Activated T-cell treated with anti-CD3 and anti-CD28 coated beads for 24 hours (primary cell): ENCODE measurements around the gene GRK5.
A peak's percentile ranks its signal among the peaks of the same experiment; 100 is the strongest.

ENCODE experiments used
- DNase-seq: peaks from one replicate; pipeline ENCODE4 v3.0.0-alpha.2; 2020; ENCODE audit warnings: low read depth

GRK5 gene

DNA sequence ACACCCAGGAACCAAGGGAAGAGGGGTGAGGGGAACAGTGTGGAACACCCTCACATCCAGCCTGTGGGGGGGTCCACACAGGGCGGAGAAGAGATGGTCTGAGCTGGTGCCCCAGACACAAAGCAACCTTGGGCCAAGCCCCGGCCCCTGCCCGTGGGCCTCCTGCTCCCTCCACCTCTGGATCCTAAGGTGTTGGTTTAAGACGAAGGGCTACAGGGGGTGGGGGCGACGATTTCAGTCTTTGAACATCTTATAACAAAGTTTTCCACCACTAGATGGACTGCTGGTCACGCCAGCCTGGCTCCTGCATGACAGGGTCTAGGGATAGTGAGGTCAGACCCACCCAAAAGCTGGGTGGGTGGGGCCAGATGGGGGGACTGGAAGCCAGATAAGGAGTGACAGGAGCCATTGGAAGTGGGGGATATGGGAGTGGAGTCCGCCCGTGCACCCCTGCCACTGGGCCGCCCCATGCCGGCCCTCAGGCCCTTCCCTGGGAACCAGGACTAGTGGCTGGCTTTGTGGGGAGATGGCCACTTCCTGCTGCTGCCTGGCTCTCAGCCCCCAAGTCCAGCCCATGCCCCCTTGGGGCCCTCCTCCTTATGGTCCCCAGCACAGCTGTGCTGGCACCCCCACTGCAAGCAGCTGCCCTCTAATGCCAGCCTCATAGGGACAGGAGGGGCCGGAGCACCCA, 236.7 kb downstream of the GRK5 start:
- DNase-seq: no peak

DNA sequence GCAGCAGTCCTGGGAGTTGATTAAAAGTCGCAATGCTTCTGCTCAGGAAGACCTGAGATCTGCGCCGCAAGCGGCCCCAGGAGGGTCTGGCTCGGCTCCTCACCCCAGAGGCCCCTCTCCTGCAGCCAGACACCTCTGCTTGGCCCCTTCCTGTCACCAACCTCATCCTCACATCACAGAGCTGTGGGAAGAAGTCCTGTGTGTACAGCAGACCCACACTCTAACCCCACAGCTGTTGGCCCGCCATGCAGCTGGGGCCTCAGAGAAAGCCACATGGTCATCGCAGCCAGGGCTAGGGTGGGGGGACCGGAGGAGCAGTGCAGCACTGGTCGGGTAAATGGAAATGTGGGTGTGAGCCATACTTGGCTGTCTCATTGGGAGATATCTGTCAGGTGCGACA, 237.5 kb downstream of the GRK5 start:
- DNase-seq: no peak

GRCh38 chr10:119445311-119445934, 238.1 kb downstream of the GRK5 start:
- peak; percentile 80 for DNase-seq

DNA sequence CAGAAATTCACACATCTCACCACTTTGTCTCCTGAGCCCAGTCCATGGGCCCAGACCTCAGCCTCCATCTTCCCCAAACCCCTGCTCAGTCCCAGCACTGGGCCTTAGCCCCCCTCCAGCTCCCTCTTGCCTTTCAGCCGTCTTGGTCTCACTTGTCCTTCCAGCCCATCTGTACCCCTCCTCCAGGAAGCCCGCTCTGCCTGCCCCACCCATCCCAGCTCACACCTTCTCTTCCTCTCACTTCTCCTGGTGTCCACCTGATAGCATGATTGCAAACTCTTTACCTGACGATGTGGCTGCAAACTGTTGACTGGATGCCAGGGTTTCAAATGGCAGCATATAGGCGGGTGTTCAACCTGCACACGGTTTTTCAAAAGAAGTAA, 238.6 kb downstream of the GRK5 start:
- no peak for DNase-seq

DNA sequence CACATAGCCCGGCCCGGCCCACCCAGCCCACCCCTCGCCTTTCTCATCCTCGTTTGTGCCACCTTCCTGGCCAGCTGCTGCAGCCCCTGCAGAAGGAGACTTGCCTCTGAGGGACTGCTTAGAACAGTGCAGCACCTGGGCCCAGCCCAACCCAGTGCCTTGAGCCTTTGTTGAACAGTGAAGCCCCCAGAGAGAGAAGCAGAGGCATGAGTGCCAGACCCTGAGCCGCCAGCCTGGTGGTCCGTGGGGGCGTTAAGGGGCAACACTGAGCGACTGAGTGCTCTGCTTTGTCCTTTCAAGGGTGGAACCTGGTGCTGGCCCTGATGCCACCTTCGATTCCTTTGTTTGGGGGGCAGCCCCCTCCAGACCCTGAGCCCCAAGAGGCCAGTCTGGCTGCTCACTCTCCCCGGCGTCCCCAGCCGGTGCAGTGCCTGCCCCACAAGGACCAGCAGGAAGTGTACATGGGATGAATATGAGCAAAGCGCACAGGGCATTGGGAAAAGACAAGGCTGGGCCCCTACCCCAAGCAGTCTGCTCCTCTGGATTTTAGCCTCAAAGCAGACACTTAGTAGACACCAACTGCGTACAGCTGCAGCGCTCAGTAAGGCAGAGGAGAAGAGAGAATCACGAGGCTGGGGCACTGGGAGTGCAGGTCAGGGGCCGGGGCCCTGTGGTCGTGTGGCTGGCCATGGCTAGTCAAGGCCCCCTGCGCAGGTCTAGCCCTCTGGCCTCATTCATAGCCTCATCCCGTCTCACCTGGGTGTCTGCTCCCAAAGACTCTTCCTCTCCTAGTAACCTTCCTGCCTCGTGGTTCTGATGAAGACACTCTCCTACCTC, 239.3 kb downstream of the GRK5 start:
- DNase-seq: no peak

GRCh38 chr10:119447421-119447820, 240.1 kb downstream of the GRK5 start:
- DNase-seq: no peak

- DNase-seq: no peak
Measured at GRCh38 chr10:119447823-119448546, 240.6 kb downstream of the GRK5 start.

- no peak for DNase-seq
Measured at GRCh38 chr10:119448628-119449584, 241.5 kb downstream of the GRK5 start.

- DNase-seq: no peak
Measured at GRCh38 chr10:119449760-119450461, 242.5 kb downstream of the GRK5 start.

- DNase-seq: no peak
Measured at GRCh38 chr10:119450606-119451299, 243.4 kb downstream of the GRK5 start.

GRCh38 chr10:119451300-119451896, 244.0 kb downstream of the GRK5 start:
- no peak for DNase-seq

DNA sequence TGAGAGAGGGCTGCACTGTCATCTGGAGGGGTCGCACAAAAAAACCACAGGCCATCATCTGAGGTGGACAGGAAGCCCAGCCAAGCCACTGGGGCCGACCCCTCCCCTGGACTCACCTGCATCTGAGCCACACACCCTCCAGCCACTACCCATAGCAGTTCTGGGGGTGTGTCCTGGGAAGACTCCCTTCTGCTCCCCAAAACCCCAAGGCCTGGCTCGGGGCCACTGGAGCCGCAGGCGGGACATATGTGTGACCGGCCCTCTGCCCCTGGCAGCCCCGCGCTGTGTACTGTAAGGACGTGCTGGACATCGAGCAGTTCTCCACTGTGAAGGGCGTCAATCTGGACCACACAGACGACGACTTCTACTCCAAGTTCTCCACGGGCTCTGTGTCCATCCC, 245.0 kb downstream of the GRK5 start:
- no peak for DNase-seq

DNA sequence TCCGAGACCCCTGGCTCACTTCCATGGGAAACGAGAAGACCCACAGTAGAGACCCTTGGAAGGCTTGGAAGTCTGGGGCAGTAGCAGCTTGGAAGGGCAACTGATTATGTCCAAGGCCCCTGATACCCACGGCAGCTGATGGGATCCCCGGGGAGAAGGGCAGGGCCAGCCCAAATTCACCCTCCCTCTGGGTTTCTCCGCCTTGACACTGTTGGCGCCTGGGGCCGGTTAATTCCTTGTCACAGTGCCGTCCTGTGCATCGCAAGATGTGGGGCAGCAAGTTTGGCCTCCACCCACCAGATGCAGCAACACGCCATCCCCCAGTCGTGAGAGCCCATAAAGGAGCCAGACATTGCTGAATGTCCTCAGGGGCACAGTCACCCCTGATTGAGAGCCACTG, 245.9 kb downstream of the GRK5 start:
- DNase-seq: no peak

GRCh38 chr10:119454316-119454715, 246.9 kb downstream of the GRK5 start:
- DNase-seq: no peak

GRCh38 chr10:119454990-119455389, 247.6 kb downstream of the GRK5 start:
- DNase-seq: no peak

- no peak for DNase-seq
Measured at GRCh38 chr10:119455609-119456434, 248.5 kb downstream of the GRK5 start.

- DNase-seq: no peak
Measured at GRCh38 chr10:119456435-119456810, 249.1 kb downstream of the GRK5 start.

- no peak for DNase-seq
Measured at GRCh38 chr10:119457966-119458766, 250.8 kb downstream of the GRK5 start.
